ENCODE results near the gene DNASE1.

- TF ChIP-seq ZKSCAN1 (IDR thresholded peaks at IDR 0.05; ENCODE audit: low read depth, low read length) (no peak), NR1H2 (CRISPR knock-in tag; IDR thresholded peaks at IDR 0.05) (no peak), NCOA6 (IDR thresholded peaks at IDR 0.05) (no peak), ZFP1 (CRISPR knock-in tag; IDR thresholded peaks at IDR 0.05) (no peak), RBM22 (IDR thresholded peaks at IDR 0.05; ENCODE audit: low read depth, low read length, poor library complexity, severe bottlenecking) (no peak), PRDM10 (IDR thresholded peaks at IDR 0.05; ENCODE audit: partially characterized antibody) (no peak), ZBTB49 (CRISPR knock-in tag; IDR thresholded peaks at IDR 0.05; ENCODE audit: borderline replicate concordance) (no peak), POLR2A (conservative IDR thresholded peaks at IDR 0.05) (no peak)
- TF ChIP-seq, protein P1, sequence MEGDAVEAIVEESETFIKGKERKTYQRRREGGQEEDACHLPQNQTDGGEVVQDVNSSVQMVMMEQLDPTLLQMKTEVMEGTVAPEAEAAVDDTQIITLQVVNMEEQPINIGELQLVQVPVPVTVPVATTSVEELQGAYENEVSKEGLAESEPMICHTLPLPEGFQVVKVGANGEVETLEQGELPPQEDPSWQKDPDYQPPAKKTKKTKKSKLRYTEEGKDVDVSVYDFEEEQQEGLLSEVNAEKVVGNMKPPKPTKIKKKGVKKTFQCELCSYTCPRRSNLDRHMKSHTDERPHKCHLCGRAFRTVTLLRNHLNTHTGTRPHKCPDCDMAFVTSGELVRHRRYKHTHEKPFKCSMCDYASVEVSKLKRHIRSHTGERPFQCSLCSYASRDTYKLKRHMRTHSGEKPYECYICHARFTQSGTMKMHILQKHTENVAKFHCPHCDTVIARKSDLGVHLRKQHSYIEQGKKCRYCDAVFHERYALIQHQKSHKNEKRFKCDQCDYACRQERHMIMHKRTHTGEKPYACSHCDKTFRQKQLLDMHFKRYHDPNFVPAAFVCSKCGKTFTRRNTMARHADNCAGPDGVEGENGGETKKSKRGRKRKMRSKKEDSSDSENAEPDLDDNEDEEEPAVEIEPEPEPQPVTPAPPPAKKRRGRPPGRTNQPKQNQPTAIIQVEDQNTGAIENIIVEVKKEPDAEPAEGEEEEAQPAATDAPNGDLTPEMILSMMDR (IDR thresholded peaks at IDR 0.05 in 2 of 3, conservative IDR thresholded peaks at IDR 0.05 in 1 of 3; ENCODE audit: insufficient read depth in 2 of 3, low read depth in 1 of 3, low read length in 3 of 3): no peak
These were observed 16.9 kb downstream of the DNASE1 start for GRCh38 chr16:3671424-3671823.
